PC-3 (cell line): Measurements from ENCODE around the gene SERHL2. TPM values are rescaled to one million over a fixed set of nuclear protein-coding genes. Genes with fewer than 3 reads are reported as not detected.

Source experiments
- ATAC-seq: fragments of 200-7000 bp; cut with Tn5 transposase; 2 replicates; pipeline ENCODE4 v1.9.1; 2020; ENCODE audit warnings: mild to moderate bottlenecking, moderate library complexity
- BruUV-seq: library from RNA; stranded (reverse); fragments of 400-500 nt; replicated peaks from 2 replicates; lab custom pipeline; 2021; lab: Mats Ljungman, UMichigan
- CTCF ChIA-PET: fragments of 300-600 bp; sonication (Branson Sonifier 250); formaldehyde crosslinking; loops from one replicate; lab custom pipeline; 2022; ENCODE audit warnings: antibody characterized with exemption; lab: Charles Lee
- POLR2A ChIA-PET: fragments of 300-600 bp; sonication (Branson Sonifier 250); formaldehyde crosslinking; loops from one replicate; lab custom pipeline; 2022; ENCODE audit warnings: antibody characterized with exemption; ENCODE audit not compliant: unreplicated experiment; lab: Charles Lee
- DNase-seq: peaks from one replicate; pipeline ENCODE4 v3.0.0-alpha.2; 2015
- H2AFZ ChIP-seq: fragments of 300-600 bp; sonication (generic); 2 replicates; pipeline ENCODE4 v1.6.0; 2016; ENCODE audit warnings: antibody characterized with exemption, low read length
- H3F3A ChIP-seq: fragments of 300-600 bp; sonication (generic); one replicate; pipeline ENCODE4 v1.6.0; 2017; ENCODE audit warnings: antibody characterized with exemption, low read length, control low read depth, mild to moderate bottlenecking; ENCODE audit not compliant: unreplicated experiment
- H3K27ac ChIP-seq: fragments of 300-600 bp; sonication (generic); 2 replicates; pipeline ENCODE4 v1.5.1; 2016; ENCODE audit warnings: mild to moderate bottlenecking, low read length
- H3K27me3 ChIP-seq: fragments of 300-600 bp; sonication (generic); 2 replicates; pipeline ENCODE4 v1.6.1; 2016; ENCODE audit warnings: low read length, mixed read lengths
- H3K36me3 ChIP-seq: fragments of 300-600 bp; sonication (generic); 2 replicates; pipeline ENCODE4 v1.6.1; 2016; ENCODE audit warnings: low read depth, mixed run types, low read length, mixed read lengths
- H3K4me1 ChIP-seq: fragments of 300-600 bp; sonication (generic); 2 replicates; pipeline ENCODE4 v1.5.1; 2016; ENCODE audit warnings: low read length; ENCODE audit not compliant: insufficient read depth
- H3K4me2 ChIP-seq: fragments of 300-600 bp; sonication (generic); 2 replicates; pipeline ENCODE4 v1.6.0; 2016; ENCODE audit warnings: low read length
- H3K4me3 ChIP-seq: fragments of 300-600 bp; sonication (generic); 2 replicates; pipeline ENCODE4 v1.5.1; 2016; ENCODE audit warnings: mild to moderate bottlenecking, low read length, mixed read lengths
- H3K79me2 ChIP-seq: fragments of 300-600 bp; sonication (generic); 2 replicates; pipeline ENCODE4 v1.6.1; 2017; ENCODE audit warnings: low read length, mixed read lengths
- H3K9ac ChIP-seq: fragments of 300-600 bp; sonication (generic); 2 replicates; pipeline ENCODE4 v1.6.0; 2016; ENCODE audit warnings: mild to moderate bottlenecking, low read length
- H3K9me2 ChIP-seq: fragments of 300-600 bp; sonication (generic); replicated peaks from 2 replicates; pipeline ENCODE4 v1.6.1; 2016; ENCODE audit warnings: mixed run types, low read length, mixed read lengths
- H3K9me3 ChIP-seq: fragments of 300-600 bp; sonication (generic); 2 replicates; pipeline ENCODE4 v1.6.1; 2016; ENCODE audit warnings: low read length, mixed read lengths
- H4K20me1 ChIP-seq: fragments of 300-600 bp; sonication (generic); 2 replicates; pipeline ENCODE4 v1.6.1; 2016; ENCODE audit warnings: low read length, mixed read lengths
- EZH2 ChIP-seq: fragments of 300-600 bp; sonication (generic); IDR thresholded peaks from one replicate; pipeline ENCODE4 v1.6.1; 2017; ENCODE audit warnings: antibody characterized with exemption, mild to moderate bottlenecking, low read length; ENCODE audit not compliant: unreplicated experiment
- EZH2phosphoT487 ChIP-seq: fragments of 300-600 bp; sonication (generic); IDR thresholded peaks from 2 replicates; pipeline ENCODE4 v1.6.1; 2018; ENCODE audit warnings: mild to moderate bottlenecking, antibody characterized with exemption, low read length, borderline replicate concordance
- intact Hi-C: fragments of 100-400 bp; cut with micrococcal nuclease; formaldehyde crosslinking; loops from 2 replicates; pipeline ENCODE4 v1.9.0; 2023
- total RNA-seq: library from RNA; depleted of rRNA; stranded (reverse); fragments of >200 nt; gene quantifications from 2 replicates; pipeline ENCODE4 v1.2.3, GENCODE V29; 2014
- TF ChIP-seq, protein P1 (sequence below): fragments of 300-600 bp; sonication (generic); conservative IDR thresholded peaks from 2 replicates; pipeline ENCODE4 v1.5.1; 2017; ENCODE audit warnings: antibody characterized with exemption, low read depth, mild to moderate bottlenecking, low read length

The SERHL2 gene
- total RNA-seq, 1 experiment from 2014 or later, result 5.4 TPM

DNA sequence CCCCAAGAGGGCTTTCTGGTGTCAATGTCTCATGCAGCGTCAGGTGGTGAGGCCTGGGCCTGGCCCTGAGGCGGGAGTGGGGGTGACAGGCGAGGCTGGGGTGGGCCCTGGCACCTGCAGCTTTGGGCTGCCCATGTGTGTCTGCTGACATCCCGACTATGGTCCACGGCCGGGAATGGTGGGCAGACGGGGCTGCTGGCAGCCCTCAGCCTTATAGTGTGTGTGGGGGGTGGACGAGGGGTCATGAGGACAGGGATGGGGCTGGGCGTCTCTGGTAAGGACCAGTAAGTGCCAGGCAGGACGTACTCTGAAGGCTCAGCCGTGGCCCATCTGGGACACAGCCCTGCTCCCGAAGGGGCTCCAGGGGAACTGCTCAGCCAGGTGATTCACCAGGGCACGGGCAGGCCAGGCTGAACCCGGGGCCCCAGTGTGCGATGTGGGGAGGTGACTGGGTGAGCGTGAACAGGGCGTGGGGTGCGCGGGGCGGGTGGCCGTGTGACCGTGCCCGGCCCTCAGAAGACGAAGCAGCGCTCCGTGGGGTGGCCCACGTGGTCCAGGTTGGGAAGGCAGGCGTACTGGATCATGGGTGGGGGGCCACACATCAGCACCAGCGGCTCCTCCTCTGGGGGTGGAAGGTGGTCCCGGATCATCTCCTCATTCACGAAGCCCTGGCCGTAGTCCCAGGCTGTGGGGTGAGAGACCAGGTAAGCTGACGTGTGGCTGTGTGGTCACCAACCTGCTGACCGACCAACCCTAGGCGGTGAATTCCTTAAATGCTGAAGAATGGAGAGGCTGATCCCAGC lies 65.7 kb downstream of the SERHL2 start:
- intact Hi-C loops, result no loop called here
- ChIA-PET POLR2A (no interaction called here), CTCF (no interaction called here)
- TF ChIP-seq EZH2phosphoT487, result no peak
- TF ChIP-seq, protein P1, sequence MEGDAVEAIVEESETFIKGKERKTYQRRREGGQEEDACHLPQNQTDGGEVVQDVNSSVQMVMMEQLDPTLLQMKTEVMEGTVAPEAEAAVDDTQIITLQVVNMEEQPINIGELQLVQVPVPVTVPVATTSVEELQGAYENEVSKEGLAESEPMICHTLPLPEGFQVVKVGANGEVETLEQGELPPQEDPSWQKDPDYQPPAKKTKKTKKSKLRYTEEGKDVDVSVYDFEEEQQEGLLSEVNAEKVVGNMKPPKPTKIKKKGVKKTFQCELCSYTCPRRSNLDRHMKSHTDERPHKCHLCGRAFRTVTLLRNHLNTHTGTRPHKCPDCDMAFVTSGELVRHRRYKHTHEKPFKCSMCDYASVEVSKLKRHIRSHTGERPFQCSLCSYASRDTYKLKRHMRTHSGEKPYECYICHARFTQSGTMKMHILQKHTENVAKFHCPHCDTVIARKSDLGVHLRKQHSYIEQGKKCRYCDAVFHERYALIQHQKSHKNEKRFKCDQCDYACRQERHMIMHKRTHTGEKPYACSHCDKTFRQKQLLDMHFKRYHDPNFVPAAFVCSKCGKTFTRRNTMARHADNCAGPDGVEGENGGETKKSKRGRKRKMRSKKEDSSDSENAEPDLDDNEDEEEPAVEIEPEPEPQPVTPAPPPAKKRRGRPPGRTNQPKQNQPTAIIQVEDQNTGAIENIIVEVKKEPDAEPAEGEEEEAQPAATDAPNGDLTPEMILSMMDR, result no peak
- no peak for TF ChIP-seq EZH2
- Histone ChIP-seq H3F3A (no peaks in the 10 kb centered on the region), H3K4me3 (no peak overlapping the region), H2AFZ (no peak overlapping the region), H3K9me3 (no peaks in the 10 kb centered on the region), H3K9me2 (no peaks in the 10 kb centered on the region), H3K4me2 (no peak overlapping the region), H4K20me1 (no peaks in the 10 kb centered on the region), H3K27ac (no peak overlapping the region), H3K9ac (no peak overlapping the region), H3K4me1 (peaks cover 15% of the 10 kb centered on the region), H3K79me2 (no peaks in the 10 kb centered on the region), H3K36me3 (no peaks in the 10 kb centered on the region), H3K27me3 (no peaks in the 10 kb centered on the region)
- DNase-seq (no peak), ATAC-seq (no peak)
- BruUV-seq, result TSS peak; percentile 51

DNA sequence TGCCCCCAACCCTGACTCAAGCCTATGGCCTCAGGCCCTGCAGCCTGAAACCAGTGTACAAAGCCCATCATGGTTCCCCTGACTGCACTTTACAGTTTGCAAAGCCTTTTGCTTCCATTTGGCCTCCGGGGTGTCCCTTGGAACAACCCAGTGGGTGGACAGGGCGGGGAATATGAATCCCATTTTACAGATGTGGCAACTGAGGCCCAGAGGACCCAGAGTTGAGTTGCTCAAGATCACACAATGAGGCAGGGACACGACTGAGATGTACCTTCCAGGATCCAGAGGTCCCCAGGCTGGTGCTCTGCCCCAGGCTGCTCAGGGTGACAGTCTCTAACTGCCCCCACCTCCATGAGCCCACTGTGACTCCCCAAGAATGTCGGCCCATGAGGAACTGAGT lies 66.3 kb downstream of the SERHL2 start:
- H3K9me3 ChIP-seq, result no peaks in the 10 kb centered on the region
- BruUV-seq, result no TSS peak
- H2AFZ ChIP-seq, result no peak overlapping the region
- TF ChIP-seq EZH2phosphoT487, result no peak
- TF ChIP-seq, protein P1, result no peak
- TF ChIP-seq EZH2, result no peak
- no peaks in the 10 kb centered on the region for H3K36me3 ChIP-seq
- intact Hi-C loops, result no loop called here
- H3K27me3 ChIP-seq, result no peaks in the 10 kb centered on the region
- H3K27ac ChIP-seq, result peak overlapping the region; percentile 82
- no peak overlapping the region for H3K4me3 ChIP-seq
- DNase-seq (no peak), ATAC-seq (no peak)
- peaks cover 15% of the 10 kb centered on the region for H3K4me1 ChIP-seq
- H3K79me2 ChIP-seq, result no peaks in the 10 kb centered on the region
- POLR2A ChIA-PET, result no interaction called here
- no peaks in the 10 kb centered on the region for H3K9me2 ChIP-seq
- H4K20me1 ChIP-seq, result no peaks in the 10 kb centered on the region
- no peaks in the 10 kb centered on the region for H3F3A ChIP-seq
- H3K9ac ChIP-seq, result 0 out of 2 replicates have a peak overlapping the region, but pooled peaks have one; percentile 22
- CTCF ChIA-PET, result interaction anchor here (0.6 kb wide), 1 partner anchor 438 kb away, joined by 3 read pairs; no protein-coding TSS in a partner anchor
- peak overlapping the region; percentile 53 for H3K4me2 ChIP-seq

DNA sequence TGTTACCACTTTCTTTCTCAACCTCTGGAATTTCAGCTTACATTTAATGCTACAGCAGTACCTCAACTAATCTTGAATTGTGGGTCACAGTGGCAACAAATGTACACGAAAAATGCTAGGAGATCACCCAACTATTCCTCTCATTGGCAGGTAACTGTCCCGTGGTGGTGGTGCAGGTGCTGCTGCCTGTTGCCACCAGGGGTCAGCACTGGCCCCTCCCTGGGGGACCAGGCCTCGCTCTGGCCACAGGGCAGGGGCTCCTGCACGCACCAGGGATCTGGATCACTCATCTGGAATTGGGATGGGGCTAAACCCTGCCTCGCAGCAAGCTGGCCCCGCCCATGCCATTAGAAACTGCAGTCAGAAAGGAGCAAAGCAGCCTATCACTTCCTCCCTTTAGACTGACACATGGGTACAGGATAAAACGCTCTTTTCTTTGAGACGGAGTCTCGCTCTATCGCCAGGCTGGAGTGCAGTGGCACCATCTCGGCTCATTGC lies 67.8 kb downstream of the SERHL2 start:
- intact Hi-C loops, result no loop called here
- ATAC-seq, result peak; percentile 76
- peak; percentile 69 for DNase-seq
- H3K9me3 ChIP-seq, result no peaks in the 10 kb centered on the region
- ChIA-PET POLR2A (interaction anchor here (0.7 kb wide), 1 partner anchor 14 kb away, joined by 12 read pairs; no protein-coding TSS in a partner anchor), CTCF (interaction anchor here (0.6 to 1.0 kb wide), 4 partner anchors 24 to 457 kb away, joined by 3 to 6 read pairs (median 3); no protein-coding TSS in a partner anchor)
- no peak overlapping the region for H3K9ac ChIP-seq
- TF ChIP-seq EZH2phosphoT487, result no peak
- TF ChIP-seq, protein P1, result peak; percentile 83
- H3K79me2 ChIP-seq, result no peaks in the 10 kb centered on the region
- H3K9me2 ChIP-seq, result no peaks in the 10 kb centered on the region
- H4K20me1 ChIP-seq, result no peaks in the 10 kb centered on the region
- H3K36me3 ChIP-seq, result no peaks in the 10 kb centered on the region
- no peaks in the 10 kb centered on the region for H3F3A ChIP-seq
- peak overlapping the region; percentile 82 for H3K27ac ChIP-seq
- peak overlapping the region; percentile 53 for H3K4me2 ChIP-seq
- H3K27me3 ChIP-seq, result no peaks in the 10 kb centered on the region
- no peak overlapping the region; the same call in 1 of the 2 replicates for H3K4me3 ChIP-seq
- no peak overlapping the region for H2AFZ ChIP-seq
- no TSS peak for BruUV-seq
- peaks cover 15% of the 10 kb centered on the region for H3K4me1 ChIP-seq
